Progenitor cell of endocrine pancreas (in vitro differentiated cells): ENCODE results near the gene ADRA2C. TPM values are rescaled to one million over a fixed set of nuclear protein-coding genes. Genes with fewer than 3 reads are reported as not detected.
"Not testable (repeated sequence)": the region's sequence is repeated elsewhere in the genome, so short reads cannot be mapped to it uniquely, and the experiment has no call there.

Source experiments
- DNase-seq: peaks from one replicate; pipeline ENCODE4 v3.0.0; 2021; ENCODE audit warnings: low spot score; ENCODE audit not compliant: unreplicated experiment
- H3K27ac Mint-ChIP-seq: 2 replicates; pipeline ENCODE4 v1.8.0; 2021; ENCODE audit warnings: mild to moderate bottlenecking, moderate library complexity, mixed read lengths
- H3K27me3 Mint-ChIP-seq: 2 replicates; pipeline ENCODE4 v1.8.0; 2021; ENCODE audit warnings: mixed read lengths
- H3K36me3 Mint-ChIP-seq: 2 replicates; pipeline ENCODE4 v1.8.0; 2022; ENCODE audit warnings: mixed read lengths; ENCODE audit not compliant: insufficient read depth
- H3K4me1 Mint-ChIP-seq: 2 replicates; pipeline ENCODE4 v1.8.0; 2021; ENCODE audit warnings: low read depth, mixed read lengths
- H3K4me3 Mint-ChIP-seq: 2 replicates; pipeline ENCODE4 v1.8.0; 2021; ENCODE audit warnings: low read depth, mild to moderate bottlenecking, moderate library complexity, mixed read lengths
- H3K9me3 Mint-ChIP-seq: 2 replicates; pipeline ENCODE4 v1.8.0; 2021; ENCODE audit warnings: low read depth, mixed read lengths
- CTCF ChIP-seq: fragments of 200-600 bp; sonication (generic); IDR thresholded peaks from one replicate; pipeline ENCODE4 v1.5.0; 2021; ENCODE audit warnings: antibody characterized with exemption, mild to moderate bottlenecking; ENCODE audit not compliant: unreplicated experiment
- total RNA-seq: library from RNA; stranded (reverse); gene quantifications from 2 replicates; pipeline ENCODE4 v1.2.1, GENCODE V29; 2021

ADRA2C gene
- total RNA-seq, 1 donor from 2014 or later: 3.0 TPM

GRCh38 chr4:3811621-3812020 lies 45.4 kb downstream of the ADRA2C start:
- peaks cover 4% of the 10 kb centered on the region for H3K4me1 Mint-ChIP-seq
- no peak for TF ChIP-seq CTCF
- no peak overlapping the region for H3K27ac Mint-ChIP-seq
- no peak for DNase-seq
- H3K9me3 Mint-ChIP-seq: no peaks in the 10 kb centered on the region
- no peaks in the 10 kb centered on the region for H3K36me3 Mint-ChIP-seq
- peaks cover 36% of the 10 kb centered on the region for H3K27me3 Mint-ChIP-seq
- H3K4me3 Mint-ChIP-seq: no peak overlapping the region

- Mint-ChIP-seq H3K4me1 (peaks cover 4% of the 10 kb centered on the region), H3K36me3 (no peaks in the 10 kb centered on the region), H3K27me3 (peaks cover 30% of the 10 kb centered on the region), H3K9me3 (no peaks in the 10 kb centered on the region), H3K27ac (no peak overlapping the region), H3K4me3 (no peak overlapping the region)
- DNase-seq: no peak
- TF ChIP-seq CTCF: no peak
Observed at GRCh38 chr4:3812211-3812934, 46.2 kb downstream of the ADRA2C start.

GRCh38 chr4:3813151-3814052 lies 47.2 kb downstream of the ADRA2C start:
- DNase-seq: no peak
- Mint-ChIP-seq H3K36me3 (no peaks in the 10 kb centered on the region), H3K4me1 (no peaks in the 10 kb centered on the region), H3K27ac (no peak overlapping the region), H3K27me3 (peaks cover 19% of the 10 kb centered on the region), H3K9me3 (no peaks in the 10 kb centered on the region), H3K4me3 (no peak overlapping the region)
- TF ChIP-seq CTCF: no peak

DNA sequence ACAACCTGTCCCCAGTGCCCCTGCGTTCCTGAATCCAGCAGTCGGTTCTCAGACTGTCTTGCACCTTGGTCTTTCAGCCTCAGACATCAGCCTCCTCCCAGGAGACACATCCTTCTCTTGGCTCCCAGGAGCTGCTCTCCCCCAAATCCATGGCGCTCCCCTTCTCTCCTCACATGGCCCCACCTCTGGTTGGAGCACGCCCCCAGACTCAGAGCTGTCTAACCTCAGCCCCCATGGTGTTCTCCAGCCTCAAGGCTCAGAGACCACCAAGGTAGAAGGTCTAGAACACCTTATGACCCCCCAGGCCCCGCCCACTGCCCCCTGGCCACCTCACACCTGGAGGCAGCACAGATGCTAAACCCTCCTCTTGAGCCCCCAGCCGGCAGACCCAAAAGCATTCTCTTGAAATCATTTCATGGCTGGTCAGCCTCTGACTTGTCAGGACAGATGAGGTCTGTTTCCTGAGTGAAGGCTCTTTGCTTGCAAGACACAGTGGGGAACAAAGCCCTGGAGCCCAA lies 47.9 kb downstream of the ADRA2C start:
- Mint-ChIP-seq H3K27ac (no peak overlapping the region), H3K36me3 (no peaks in the 10 kb centered on the region), H3K9me3 (no peaks in the 10 kb centered on the region), H3K27me3 (peaks cover 14% of the 10 kb centered on the region), H3K4me3 (no peak overlapping the region), H3K4me1 (peaks cover 1% of the 10 kb centered on the region)
- TF ChIP-seq CTCF: no peak
- DNase-seq: no peak

DNA sequence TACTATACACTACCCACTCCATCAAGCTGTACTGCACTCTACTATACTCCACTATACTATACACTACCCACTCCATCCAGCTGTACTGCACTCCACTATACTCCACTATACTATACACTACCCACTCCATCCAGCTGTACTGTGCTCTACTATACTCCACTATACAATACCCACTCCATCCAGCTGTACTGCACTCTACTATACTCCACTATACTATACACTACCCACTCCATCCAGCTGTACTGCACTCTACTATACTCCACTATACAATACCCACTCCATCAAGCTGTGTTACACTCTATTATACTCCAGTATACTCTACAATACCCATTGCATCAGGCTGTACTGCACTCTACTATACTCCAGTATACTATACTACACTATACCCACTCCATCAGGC lies 48.7 kb downstream of the ADRA2C start:
- not testable (repeated sequence) for H3K36me3 Mint-ChIP-seq, H3K4me3 Mint-ChIP-seq, H3K9me3 Mint-ChIP-seq, H3K4me1 Mint-ChIP-seq, DNase-seq, H3K27ac Mint-ChIP-seq
- peaks cover 13% of the 10 kb centered on the region for H3K27me3 Mint-ChIP-seq
